GM12878 (cell line): ENCODE measurements around the gene UBR3. TPM values are rescaled to one million over a fixed set of nuclear protein-coding genes. Genes with fewer than 3 reads are reported as not detected.

Source experiments
- ATAC-seq: fragments of 200-7000 bp; cut with Tn5 transposase; 3 replicates; pipeline ENCODE4 v1.9.1; 2020; ENCODE audit warnings: mild to moderate bottlenecking, moderate library complexity
- BruUV-seq: library from RNA; stranded (reverse); fragments of 400-500 nt; replicated peaks from 2 replicates; lab custom pipeline; 2021; lab: Mats Ljungman, UMichigan
- CTCF ChIA-PET: fragments of 300-600 bp; sonication (Branson Sonifier 250); formaldehyde crosslinking; extraction: SDS; loops from one replicate; lab custom pipeline; 2021; ENCODE audit warnings: inconsistent platforms; lab: Yijun Ruan, JAX
- POLR2A ChIA-PET: fragments of 350-600 bp; formaldehyde crosslinking; extraction: SDS; loops from one replicate; lab custom pipeline; 2021; ENCODE audit warnings: inconsistent platforms; lab: Charles Lee
- RAD21 ChIA-PET: fragments of 300-600 bp; sonication (Branson Sonifier 250); formaldehyde crosslinking; loops from one replicate; lab custom pipeline; 2023; ENCODE audit warnings: antibody characterized with exemption; ENCODE audit not compliant: unreplicated experiment; lab: Charles Lee
- SMC1A ChIA-PET: fragments of 300-600 bp; sonication (Branson Sonifier 250); formaldehyde crosslinking; loops from one replicate; lab custom pipeline; 2023; ENCODE audit not compliant: unreplicated experiment, uncharacterized antibody; lab: Charles Lee
- DNase-seq: peaks from one replicate; pipeline ENCODE4 v3.0.0-alpha.2; 2011; ENCODE audit warnings: low read depth, low spot score
- FAIRE-seq: peaks from 3 replicates; lab custom pipeline; 2011; peaks lifted over from hg19 to GRCh38; lab: Jason Lieb, UNC
- H2AFZ ChIP-seq: 2 replicates; pipeline ENCODE4 v1.6.0; 2011; ENCODE audit warnings: low read depth, low read length, control low read depth; ENCODE audit not compliant: control insufficient read depth
- H3K27ac ChIP-seq: 2 replicates; pipeline ENCODE4 v1.5.1; 2011; ENCODE audit warnings: control low read depth; ENCODE audit not compliant: control insufficient read depth, insufficient read depth
- H3K27me3 ChIP-seq, 2 experiments: replicated peaks in 1 of 2; 2 replicates each; pipeline versions ENCODE4 v1.6.0 to v1.6.1; 2011; ENCODE audit warnings: low read length in 1 of 2; ENCODE audit not compliant: control insufficient read depth in 2 of 2, insufficient read depth in 2 of 2
- H3K36me3 ChIP-seq, 2 experiments: 2 replicates each; pipeline ENCODE4 v1.5.1; 2011; ENCODE audit warnings: low read length in 1 of 2; ENCODE audit not compliant: control insufficient read depth in 2 of 2, insufficient read depth in 2 of 2
- H3K4me1 ChIP-seq: 2 replicates; pipeline ENCODE4 v1.6.1; 2011; ENCODE audit warnings: mild to moderate bottlenecking, low read length, moderate library complexity, mixed read lengths; ENCODE audit not compliant: control insufficient read depth, insufficient read depth
- H3K4me2 ChIP-seq: 2 replicates; pipeline ENCODE4 v1.6.0; 2011; ENCODE audit warnings: control low read depth; ENCODE audit not compliant: control insufficient read depth, insufficient read depth
- H3K4me3 ChIP-seq: fragments of 200-600 bp; sonication (generic); 2 replicates; pipeline ENCODE4 v1.5.1; 2016
- H3K79me2 ChIP-seq: 2 replicates; pipeline ENCODE4 v1.6.0; 2011; ENCODE audit warnings: low read length; ENCODE audit not compliant: control insufficient read depth, insufficient read depth
- H3K9ac ChIP-seq: 2 replicates; pipeline ENCODE4 v1.8.0; 2011; ENCODE audit warnings: low read length, control low read depth, mixed read lengths; ENCODE audit not compliant: control insufficient read depth, insufficient read depth
- H3K9me3 ChIP-seq: replicated peaks from 3 replicates; pipeline ENCODE4 v1.5.1; 2011; ENCODE audit warnings: mild to moderate bottlenecking, low read length; ENCODE audit not compliant: control insufficient read depth, insufficient read depth
- H4K20me1 ChIP-seq: 2 replicates; pipeline ENCODE4 v1.6.0; 2011; ENCODE audit not compliant: control insufficient read depth, insufficient read depth
- ASH2L ChIP-seq: fragments of 300-600, 200-600 bp; sonication (generic); IDR thresholded peaks from 2 replicates; pipeline ENCODE4 v1.6.1; 2017; ENCODE audit warnings: low read depth, mild to moderate bottlenecking, borderline replicate concordance
- ATF3 ChIP-seq: IDR thresholded peaks from 2 replicates; pipeline ENCODE4 v1.6.1; 2011; ENCODE audit warnings: low read depth, mild to moderate bottlenecking, low read length, moderate library complexity, borderline replicate concordance; ENCODE audit errors: extremely low read depth
- BRCA1 ChIP-seq: IDR thresholded peaks from 2 replicates; pipeline ENCODE4 v1.6.1; 2011; ENCODE audit warnings: low read depth, low read length, improper control_type of control experiment
- CHD1 ChIP-seq: IDR thresholded peaks from 2 replicates; pipeline ENCODE4 v1.6.1; 2012; ENCODE audit warnings: low read depth, low read length, improper control_type of control experiment
- CHD2 ChIP-seq: IDR thresholded peaks from 2 replicates; pipeline ENCODE4 v1.6.1; 2011; ENCODE audit warnings: low read depth, low read length, improper control_type of control experiment, borderline replicate concordance
- EED ChIP-seq: sonication (generic); IDR thresholded peaks from 2 replicates; pipeline ENCODE4 v1.6.1; 2016; ENCODE audit warnings: antibody characterized with exemption, low read depth
- HDGF ChIP-seq: fragments of 450-650 bp; IDR thresholded peaks from 2 replicates; pipeline ENCODE4 v1.6.1; 2016; ENCODE audit warnings: antibody characterized with exemption
- JUNB ChIP-seq: IDR thresholded peaks from 2 replicates; pipeline ENCODE4 v1.6.1; 2016; ENCODE audit warnings: antibody characterized with exemption, mild to moderate bottlenecking
- KDM1A ChIP-seq: fragments of 200-600 bp; sonication (generic); IDR thresholded peaks from 2 replicates; pipeline ENCODE4 v1.6.1; 2016; ENCODE audit warnings: borderline replicate concordance
- LARP7 ChIP-seq: fragments of 450-650 bp; IDR thresholded peaks from 2 replicates; pipeline ENCODE4 v1.6.1; 2017; ENCODE audit warnings: mild to moderate bottlenecking
- NKRF ChIP-seq: fragments of 450-650 bp; conservative IDR thresholded peaks from 2 replicates; pipeline ENCODE4 v1.6.1; 2017; ENCODE audit warnings: mild to moderate bottlenecking, moderate library complexity
- USF2 ChIP-seq: IDR thresholded peaks from 2 replicates; pipeline ENCODE4 v1.6.1; 2011; ENCODE audit warnings: low read depth, low read length, improper control_type of control experiment, borderline replicate concordance
- ZBED1 ChIP-seq: IDR thresholded peaks from 2 replicates; pipeline ENCODE4 v1.6.1; 2016; ENCODE audit warnings: borderline replicate concordance
- WGBS: methylation state at CpG from one replicate; pipeline ENCODE4 v1.1.6; 2016; ENCODE audit warnings: low lambda C conversion rate; ENCODE audit not compliant: insufficient replicate concordance, insufficient coverage; ENCODE audit errors: missing lambda C conversion rate; 5-methylcytosine and 5-hydroxymethylcytosine counted together
- in situ Hi-C: fragments of 300-500 bp; cut with MboI; formaldehyde crosslinking; loops from 9 replicates; pipeline ENCODE4 v1.14.3; 2018; ENCODE audit warnings: mixed read lengths
- intact Hi-C: fragments of 100-400 bp; cut with micrococcal nuclease; formaldehyde crosslinking; loops from one replicate; pipeline ENCODE4 v1.14.2; 2022; ENCODE audit not compliant: unreplicated experiment
- polyA plus RNA-seq, 11 experiments: library from polyadenylated mRNA; depleted of rRNA in 4 of 11; unstranded in 6 of 11; stranded (reverse) in 5 of 11; fragments of >200 nt; fragmentation: Nextera tagmentation in 4 of 11; fragmentation: Illumina TruSeq in 1 of 11; extraction: Ambion mirVana in 4 of 11; extraction: Trizol in 1 of 11; gene quantifications; 1 replicate in 1 of 11; 2 replicates in 10 of 11; pipeline versions ENCODE4 v1.2.1 to v1.2.3, GENCODE V29; 2011 to 2016; ENCODE audit warnings: inconsistent platforms in 2 of 11, missing spikeins in 2 of 11, low read depth in 1 of 11
- total RNA-seq, 4 experiments: library from RNA; depleted of rRNA in 3 of 4; stranded (reverse); fragments of >200 nt in 3 of 4; fragmentation: Illumina TruSeq in 1 of 4; extraction: Trizol in 1 of 4; gene quantifications; 2 replicates each; pipeline versions ENCODE4 v1.2.1 to v1.2.3, GENCODE V29; 2013 to 2021

The UBR3 gene
- total and polyA plus RNA-seq, 10 of the 15 experiments (the other 5 are each of a cell fraction or from before 2014, with no cell fraction given) = 3.8 to 22.9 (median 11.2) TPM

- Histone ChIP-seq H2AFZ (no peak overlapping the region), H3K4me3 (no peak overlapping the region), H3K9me3 (peaks cover 1% of the 10 kb centered on the region; the same call in 1 of the 3 replicates), H3K27ac (no peak overlapping the region), H3K4me2 (no peak overlapping the region), H3K79me2 (no peaks in the 10 kb centered on the region), H3K36me3 (no peaks in the 10 kb centered on the region; a peak in 1 of 4 replicates), H4K20me1 (no peaks in the 10 kb centered on the region), H3K4me1 (no peaks in the 10 kb centered on the region), H3K27me3 (no peaks in the 10 kb centered on the region), H3K9ac (no peak overlapping the region)
- POLR2A ChIA-PET = no interaction called here
- DNase-seq = no peak
- intact Hi-C loops = no loop called here
- CTCF ChIA-PET = interaction anchor here (0.9 kb wide), 1 partner anchor 16 kb away, joined by 3 read pairs; no protein-coding TSS in a partner anchor
- BruUV-seq = no TSS peak
- TF ChIP-seq KDM1A (no peak), EED (no peak), CHD1 (no peak), JUNB (no peak), USF2 (no peak), ATF3 (no peak), ZBED1 (no peak), NKRF (no peak), ASH2L (no peak), HDGF (no peak), CHD2 (no peak), BRCA1 (no peak), LARP7 (no peak)
- WGBS = 55% methylated on average over 3 of the region's 3 CpGs
- FAIRE-seq = no peak
- SMC1A ChIA-PET = interaction anchor here (1.2 to 1.3 kb wide), 2 partner anchors 51 to 103 kb away, joined by 3 read pairs; no protein-coding TSS in a partner anchor
- no peak for ATAC-seq
- RAD21 ChIA-PET = interaction anchor here (0.8 kb wide), 1 partner anchor 53 kb away, joined by 3 read pairs; no protein-coding TSS in a partner anchor
- in situ Hi-C loops = no loop called here
These were observed 217.7 kb downstream of the UBR3 start for GRCh38 chr2:170044751-170045478.
